NCI-H128 (cell line): ENCODE data around the gene SCN1B.

Experiments
- DNase-seq: peaks from one replicate; lab custom pipeline; 2025; ENCODE audit not compliant: unreplicated experiment; lab: John Stamatoyannopoulos, UW

SCN1B gene

GRCh38 chr19:35073516-35073915 lies 43.2 kb downstream of the SCN1B start:
- no peak for DNase-seq

DNA sequence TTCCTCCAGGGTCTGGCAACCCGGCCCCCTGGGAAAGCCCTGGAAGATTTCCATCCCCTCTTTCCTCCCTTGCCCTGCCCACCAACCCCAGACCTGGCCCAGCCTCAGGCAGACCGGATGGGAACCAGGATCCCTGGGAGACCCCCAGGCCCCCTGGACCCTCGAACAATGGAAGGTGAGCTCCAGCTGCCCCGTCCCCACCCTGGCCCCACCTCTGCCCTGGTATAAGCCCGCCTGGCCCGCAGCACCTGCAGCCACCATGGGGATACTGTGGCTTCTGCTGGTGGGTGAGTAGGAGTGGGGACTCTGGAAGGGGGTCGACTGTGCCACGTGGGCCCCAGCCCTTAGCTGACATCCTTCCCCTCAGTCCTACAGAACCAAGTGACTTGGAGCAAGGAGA lies 43.7 kb downstream of the SCN1B start:
- no peak for DNase-seq

- DNase-seq: no peak
Measured at GRCh38 chr19:35074426-35075201, 44.3 kb downstream of the SCN1B start.

DNA sequence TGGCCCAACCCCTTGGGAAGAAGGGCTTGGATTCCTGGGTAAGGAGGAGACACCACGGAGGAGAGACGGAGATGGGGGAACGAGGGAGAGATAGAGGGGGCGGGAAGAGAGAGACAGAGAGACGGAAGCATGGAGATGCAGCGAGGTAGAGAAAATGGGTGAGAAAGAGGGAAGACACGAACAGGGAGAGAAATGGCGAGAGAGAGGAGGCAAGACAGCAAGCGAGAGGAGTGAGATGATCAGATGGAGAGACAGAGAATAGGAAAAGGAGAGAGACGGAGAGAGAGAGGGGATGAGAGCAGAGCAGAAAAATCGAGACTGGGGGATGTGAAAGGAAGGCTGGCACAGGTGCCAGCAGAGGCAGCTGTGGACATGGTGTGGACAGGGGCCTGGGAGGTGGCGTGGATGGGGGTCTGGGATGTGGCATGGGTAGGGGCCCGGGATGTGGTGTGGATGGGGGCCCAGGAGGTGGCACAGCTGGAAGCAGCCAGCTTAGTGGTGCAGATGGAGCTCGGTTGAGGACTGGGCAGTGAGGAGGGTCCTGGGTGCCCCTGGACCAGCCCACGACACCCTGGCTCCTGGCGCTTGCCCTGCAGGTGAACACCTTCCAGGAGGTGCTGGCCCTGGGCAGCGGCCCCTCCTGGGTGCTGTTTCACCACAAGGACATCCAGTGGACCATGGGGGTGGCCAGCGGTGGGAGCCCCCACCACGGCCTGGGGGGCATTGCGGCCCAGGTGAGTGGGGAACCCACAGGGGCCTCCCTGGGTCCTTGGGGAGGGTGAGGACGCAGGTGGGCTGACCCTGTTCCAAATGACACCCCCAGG lies 45.1 kb downstream of the SCN1B start:
- no peak for DNase-seq

DNA sequence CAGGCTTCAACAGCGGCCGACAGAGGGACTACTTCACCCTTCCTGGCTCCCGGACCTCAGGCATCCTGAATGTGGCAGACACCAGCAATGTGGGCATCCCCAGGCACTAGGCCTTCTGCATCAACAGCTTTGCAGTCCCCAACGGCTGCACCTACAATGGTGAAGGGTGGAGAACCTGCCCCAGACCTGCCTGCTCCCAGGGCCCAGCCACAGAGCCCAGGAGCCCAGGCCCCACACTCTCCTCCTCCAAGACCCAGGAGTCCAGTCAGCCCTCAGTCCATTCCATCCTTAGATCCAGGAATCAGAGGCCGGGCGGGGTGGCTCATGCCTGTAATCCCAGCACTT lies 45.7 kb downstream of the SCN1B start:
- no peak for DNase-seq

- DNase-seq: no peak
Measured at GRCh38 chr19:35076657-35077056, 46.4 kb downstream of the SCN1B start.

- no peak for DNase-seq
Measured at GRCh38 chr19:35077411-35078223, 47.3 kb downstream of the SCN1B start.

DNA sequence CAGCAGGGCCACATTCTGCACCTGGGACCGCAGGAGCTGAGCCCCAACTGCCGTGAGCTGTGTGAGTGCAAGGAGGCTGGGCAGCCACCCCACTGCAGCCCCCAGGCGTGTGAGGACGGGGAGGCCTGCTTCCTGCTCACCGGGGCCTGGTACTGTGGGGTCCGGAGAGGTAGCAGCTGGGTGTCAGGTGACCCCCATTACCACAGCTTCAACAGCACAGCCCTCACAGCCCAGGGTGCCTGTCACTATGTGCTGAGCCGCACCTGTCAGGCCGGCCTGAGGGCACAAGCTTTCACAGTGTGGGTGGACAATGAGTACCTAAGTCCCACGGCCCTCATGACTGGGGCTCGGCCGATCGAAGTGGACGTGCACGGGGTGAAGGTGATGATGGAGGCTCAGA lies 49.6 kb downstream of the SCN1B start:
- DNase-seq: no peak

GRCh38 chr19:35080613-35081170 lies 50.4 kb downstream of the SCN1B start:
- DNase-seq: no peak

DNA sequence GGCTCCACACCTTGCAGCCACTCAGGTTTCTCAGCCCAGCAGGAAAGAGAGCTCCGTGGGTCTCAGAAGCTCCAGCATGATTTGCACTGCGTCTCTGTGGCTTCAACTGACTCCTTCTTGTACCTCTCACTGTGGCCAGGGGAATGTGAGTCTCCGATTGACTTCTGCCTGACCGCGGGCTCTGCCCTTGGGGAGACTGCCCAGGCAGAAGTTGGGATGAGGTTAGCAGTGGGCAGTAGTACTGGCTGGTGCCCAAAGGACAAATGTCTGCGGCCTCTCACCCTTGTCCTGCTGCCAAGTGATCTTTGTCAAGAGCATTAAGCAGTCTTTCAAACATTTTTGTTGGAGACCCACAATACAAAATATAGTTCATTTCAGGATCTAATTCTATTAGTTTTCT lies 50.9 kb downstream of the SCN1B start:
- no peak for DNase-seq

DNA sequence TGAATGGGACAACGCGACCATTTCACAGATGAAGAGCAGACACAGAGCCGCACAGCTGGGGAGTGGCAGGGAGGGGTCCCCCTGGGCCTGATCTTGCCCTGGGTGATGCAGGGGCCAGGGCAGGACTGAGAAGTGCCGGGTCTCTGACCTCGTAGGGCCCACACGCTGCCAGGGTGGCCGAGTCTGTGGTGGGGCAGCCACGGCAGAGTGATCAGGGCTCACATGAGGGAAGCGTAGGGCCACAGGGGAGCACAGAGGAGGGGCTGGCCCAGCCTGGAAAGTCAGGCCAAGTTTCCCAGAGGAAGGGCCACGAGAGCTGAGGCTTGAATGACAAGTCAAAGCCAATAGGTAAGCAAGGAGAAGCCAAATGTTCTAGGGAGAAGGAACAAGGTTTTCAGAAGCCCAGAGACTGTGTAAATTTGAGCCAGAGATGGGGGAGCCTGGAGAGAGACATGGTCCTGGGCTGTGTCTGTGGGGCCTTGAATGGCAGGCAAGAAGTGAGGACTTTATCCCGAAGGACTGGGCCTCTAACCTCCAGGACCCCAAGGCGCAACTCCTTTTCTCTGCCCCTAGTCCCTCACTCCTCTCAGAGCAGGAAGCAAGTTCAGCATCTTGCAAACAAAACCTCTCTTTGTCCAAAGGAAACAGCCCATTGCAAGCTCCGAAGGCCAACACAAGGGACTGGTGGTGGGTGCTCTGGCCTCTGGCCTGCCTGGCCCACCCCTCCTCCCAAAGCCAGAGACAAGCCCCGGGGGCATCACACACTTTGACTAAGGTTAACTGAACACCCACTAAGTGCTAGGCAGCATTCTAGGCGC lies 53.6 kb downstream of the SCN1B start:
- no peak for DNase-seq

- no peak for DNase-seq
Measured at GRCh38 chr19:35084509-35084762, 54.2 kb downstream of the SCN1B start.

- DNase-seq: no peak
Measured at GRCh38 chr19:35085947-35086346, 55.7 kb downstream of the SCN1B start.

DNA sequence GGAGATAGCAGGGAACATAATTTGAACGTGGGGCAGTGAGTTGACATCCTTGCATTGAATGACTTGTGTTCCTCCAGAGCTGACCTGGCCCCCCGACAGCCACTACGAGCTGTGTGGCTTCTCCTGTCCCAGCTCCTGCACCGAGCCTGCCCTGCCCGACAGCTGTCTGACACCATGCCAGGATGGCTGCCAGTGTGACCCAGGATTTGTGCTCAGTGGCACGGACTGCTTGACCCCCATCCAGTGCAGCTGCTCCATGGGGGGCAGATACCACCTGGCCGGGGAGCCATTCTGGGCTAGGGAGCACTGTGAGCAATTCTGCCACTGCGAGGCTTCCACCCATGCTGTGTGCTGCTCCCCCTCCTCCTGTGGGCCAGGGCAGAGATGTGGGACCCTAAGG lies 56.2 kb downstream of the SCN1B start:
- no peak for DNase-seq

GRCh38 chr19:35087393-35087792 lies 57.1 kb downstream of the SCN1B start:
- no peak for DNase-seq

- DNase-seq: no peak
Measured at GRCh38 chr19:35088131-35088913, 58.1 kb downstream of the SCN1B start.

GRCh38 chr19:35089554-35089953 lies 59.3 kb downstream of the SCN1B start:
- DNase-seq: no peak
